OCI-LY7 (cell line): ENCODE data around the gene ARFIP1. TPM values are rescaled to one million over a fixed set of nuclear protein-coding genes. Genes with fewer than 3 reads are reported as not detected.
"Not testable (repeated sequence)": the region's sequence is repeated elsewhere in the genome, so short reads cannot be mapped to it uniquely, and the experiment has no call there.

Experiments
- BruUV-seq: library from RNA; stranded (reverse); fragments of 400-500 nt; replicated peaks from 2 replicates; lab custom pipeline; 2021; lab: Mats Ljungman, UMichigan
- CTCF ChIA-PET: fragments of 300-600 bp; sonication (Branson Sonifier 250); formaldehyde crosslinking; loops from one replicate; lab custom pipeline; 2022; ENCODE audit warnings: antibody characterized with exemption; ENCODE audit not compliant: unreplicated experiment; lab: Charles Lee
- POLR2A ChIA-PET: fragments of 300-600 bp; sonication (Branson Sonifier 250); formaldehyde crosslinking; loops from one replicate; lab custom pipeline; 2022; ENCODE audit warnings: antibody characterized with exemption; lab: Charles Lee
- DNase-seq: peaks from one replicate; pipeline ENCODE4 v3.0.0-alpha.2; 2015; ENCODE audit warnings: low spot score
- H2AFZ ChIP-seq: fragments of 200-600 bp; sonication (generic), shearing (Covaris generic); 2 replicates; pipeline ENCODE4 v1.6.1; 2014; ENCODE audit warnings: mild to moderate bottlenecking, antibody characterized with exemption, low read length, moderate library complexity
- H3K27ac ChIP-seq: fragments of 200-600 bp; sonication (generic); 2 replicates; pipeline ENCODE4 v1.5.1; 2014; ENCODE audit warnings: mixed run types, low read depth, mild to moderate bottlenecking, moderate library complexity, low read length, inconsistent platforms; ENCODE audit not compliant: poor library complexity, severe bottlenecking
- H3K36me3 ChIP-seq: fragments of 200-600 bp; sonication (generic); 2 replicates; pipeline ENCODE4 v1.6.1; 2014; ENCODE audit warnings: mild to moderate bottlenecking, antibody characterized with exemption, low read length, moderate library complexity, mixed read lengths; ENCODE audit not compliant: insufficient read depth
- H3K4me1 ChIP-seq: fragments of 200-600 bp; sonication (generic); 2 replicates; pipeline ENCODE4 v1.5.1; 2014; ENCODE audit warnings: mild to moderate bottlenecking, low read length; ENCODE audit not compliant: insufficient read depth, poor library complexity, severe bottlenecking
- H3K4me2 ChIP-seq: fragments of 200-600 bp; sonication (generic); 2 replicates; pipeline ENCODE4 v1.6.1; 2014; ENCODE audit warnings: mild to moderate bottlenecking, low read length
- H3K4me3 ChIP-seq: fragments of 200-600 bp; sonication (generic); 2 replicates; pipeline ENCODE4 v1.5.1; 2014; ENCODE audit warnings: mild to moderate bottlenecking, low read depth, low read length; ENCODE audit not compliant: poor library complexity, severe bottlenecking
- H3K79me2 ChIP-seq: fragments of 200-600 bp; sonication (generic); 2 replicates; pipeline ENCODE4 v1.6.1; 2016; ENCODE audit warnings: low read depth, mild to moderate bottlenecking, low read length, moderate library complexity, mixed read lengths; ENCODE audit not compliant: insufficient read depth
- H3K9me2 ChIP-seq: fragments of 200-600 bp; sonication (generic); 2 replicates; pipeline ENCODE4 v1.6.1; 2016; ENCODE audit warnings: mild to moderate bottlenecking, low read length, mixed read lengths; ENCODE audit not compliant: insufficient read depth
- H3K9me3 ChIP-seq: fragments of 200-600 bp; sonication (generic); 2 replicates; pipeline ENCODE4 v1.6.1; 2014; ENCODE audit warnings: mild to moderate bottlenecking, mixed run types, low read length, mixed read lengths
- H4K20me1 ChIP-seq: fragments of 200-600 bp; sonication (generic); 2 replicates; pipeline ENCODE4 v1.6.1; 2014; ENCODE audit warnings: mild to moderate bottlenecking, antibody characterized with exemption, low read length, moderate library complexity, mixed read lengths; ENCODE audit not compliant: insufficient read depth
- EZH2phosphoT487 ChIP-seq: fragments of 200-600 bp; sonication (generic); IDR thresholded peaks from 2 replicates; pipeline ENCODE4 v1.6.1; 2018; ENCODE audit warnings: low read depth, borderline replicate concordance, mild to moderate bottlenecking, mixed run types, antibody characterized with exemption, low read length, moderate library complexity, mixed read lengths
- intact Hi-C: fragments of 100-400 bp; cut with micrococcal nuclease; formaldehyde crosslinking; loops from one replicate; pipeline ENCODE4 v1.10.0; 2022; ENCODE audit not compliant: unreplicated experiment
- total RNA-seq, 2 experiments: library from RNA; depleted of rRNA in 1 of 2; stranded (reverse); fragments of >200 nt in 1 of 2; shearing (Covaris generic) in 1 of 2; gene quantifications; 2 replicates each; pipeline ENCODE4 v1.2.3, GENCODE V29; 2014 to 2022
- TF ChIP-seq, protein P1 (sequence below): fragments of 200-600 bp; sonication (generic); conservative IDR thresholded peaks from 2 replicates; pipeline ENCODE4 v1.5.1; 2014; ENCODE audit warnings: mild to moderate bottlenecking, antibody characterized with exemption, low read length, moderate library complexity, mixed read lengths

The ARFIP1 gene
- total RNA-seq, 2 experiments from 2014 or later = 27.0 to 29.3 TPM

DNA sequence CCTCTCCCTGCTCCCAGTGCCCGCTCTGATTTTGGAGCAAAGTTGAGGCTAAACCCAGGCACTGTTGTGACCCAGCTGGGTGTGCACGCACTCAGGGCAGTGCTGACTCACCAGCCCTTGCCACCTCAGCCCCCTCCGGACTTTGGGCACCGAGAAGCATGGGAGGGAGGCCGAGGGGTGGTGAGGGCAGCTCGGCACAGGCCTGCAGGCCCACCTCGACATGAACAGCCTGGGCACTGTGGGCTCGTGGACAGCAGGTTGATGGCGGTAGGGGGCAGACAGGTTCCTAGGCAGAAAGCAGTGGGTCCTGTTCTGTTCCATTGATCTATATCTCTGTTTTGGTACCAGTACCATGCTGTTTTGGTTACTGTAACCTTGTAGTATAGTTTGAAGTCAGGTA is 31.1 kb upstream of the ARFIP1 start:
- H4K20me1 ChIP-seq = no peaks in the 10 kb centered on the region
- ChIA-PET CTCF (no interaction called here), POLR2A (no interaction called here)
- no peak overlapping the region for H3K4me2 ChIP-seq
- H2AFZ ChIP-seq = no peak overlapping the region
- H3K4me3 ChIP-seq = no peak overlapping the region
- intact Hi-C loops = no loop called here
- H3K27ac ChIP-seq = no peak overlapping the region
- no peaks in the 10 kb centered on the region for H3K36me3 ChIP-seq
- no peak for TF ChIP-seq EZH2phosphoT487
- TF ChIP-seq, protein P1, sequence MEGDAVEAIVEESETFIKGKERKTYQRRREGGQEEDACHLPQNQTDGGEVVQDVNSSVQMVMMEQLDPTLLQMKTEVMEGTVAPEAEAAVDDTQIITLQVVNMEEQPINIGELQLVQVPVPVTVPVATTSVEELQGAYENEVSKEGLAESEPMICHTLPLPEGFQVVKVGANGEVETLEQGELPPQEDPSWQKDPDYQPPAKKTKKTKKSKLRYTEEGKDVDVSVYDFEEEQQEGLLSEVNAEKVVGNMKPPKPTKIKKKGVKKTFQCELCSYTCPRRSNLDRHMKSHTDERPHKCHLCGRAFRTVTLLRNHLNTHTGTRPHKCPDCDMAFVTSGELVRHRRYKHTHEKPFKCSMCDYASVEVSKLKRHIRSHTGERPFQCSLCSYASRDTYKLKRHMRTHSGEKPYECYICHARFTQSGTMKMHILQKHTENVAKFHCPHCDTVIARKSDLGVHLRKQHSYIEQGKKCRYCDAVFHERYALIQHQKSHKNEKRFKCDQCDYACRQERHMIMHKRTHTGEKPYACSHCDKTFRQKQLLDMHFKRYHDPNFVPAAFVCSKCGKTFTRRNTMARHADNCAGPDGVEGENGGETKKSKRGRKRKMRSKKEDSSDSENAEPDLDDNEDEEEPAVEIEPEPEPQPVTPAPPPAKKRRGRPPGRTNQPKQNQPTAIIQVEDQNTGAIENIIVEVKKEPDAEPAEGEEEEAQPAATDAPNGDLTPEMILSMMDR = no peak
- no TSS peak for BruUV-seq
- H3K9me3 ChIP-seq = no peaks in the 10 kb centered on the region
- H3K9me2 ChIP-seq = no peaks in the 10 kb centered on the region
- no peaks in the 10 kb centered on the region for H3K4me1 ChIP-seq
- H3K79me2 ChIP-seq = no peaks in the 10 kb centered on the region
- DNase-seq = no peak

DNA sequence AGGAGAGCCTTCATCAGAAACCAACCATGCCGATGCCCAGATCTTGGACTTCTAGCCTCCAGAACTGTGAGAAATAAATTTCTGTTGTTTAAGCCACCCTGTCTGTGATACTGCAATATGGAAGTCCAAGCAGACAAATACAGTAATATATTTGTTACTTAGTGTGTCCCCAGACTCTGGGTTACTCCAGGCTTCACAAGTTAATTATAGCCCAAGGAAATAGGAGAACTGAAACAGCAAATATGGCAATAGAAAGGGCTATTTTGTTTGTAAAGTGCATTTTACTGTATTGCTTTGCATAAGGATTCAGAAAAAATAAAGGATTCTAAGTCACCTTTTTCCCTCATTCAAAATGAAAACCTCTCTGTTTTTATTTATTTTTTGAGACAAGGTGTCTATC is 16.0 kb upstream of the ARFIP1 start:
- no peaks in the 10 kb centered on the region for H3K9me3 ChIP-seq
- H3K4me1 ChIP-seq = peaks cover 4% of the 10 kb centered on the region
- ChIA-PET POLR2A (no interaction called here), CTCF (no interaction called here)
- no peaks in the 10 kb centered on the region for H4K20me1 ChIP-seq
- H3K27ac ChIP-seq = no peak overlapping the region
- no peak for TF ChIP-seq EZH2phosphoT487
- TF ChIP-seq, protein P1 = no peak
- H3K9me2 ChIP-seq = no peaks in the 10 kb centered on the region
- H3K4me3 ChIP-seq = no peak overlapping the region
- H2AFZ ChIP-seq = no peak overlapping the region
- BruUV-seq = no TSS peak
- H3K79me2 ChIP-seq = no peaks in the 10 kb centered on the region
- no peak overlapping the region for H3K4me2 ChIP-seq
- no peak for DNase-seq
- H3K36me3 ChIP-seq = no peaks in the 10 kb centered on the region
- intact Hi-C loops = no loop called here

DNA sequence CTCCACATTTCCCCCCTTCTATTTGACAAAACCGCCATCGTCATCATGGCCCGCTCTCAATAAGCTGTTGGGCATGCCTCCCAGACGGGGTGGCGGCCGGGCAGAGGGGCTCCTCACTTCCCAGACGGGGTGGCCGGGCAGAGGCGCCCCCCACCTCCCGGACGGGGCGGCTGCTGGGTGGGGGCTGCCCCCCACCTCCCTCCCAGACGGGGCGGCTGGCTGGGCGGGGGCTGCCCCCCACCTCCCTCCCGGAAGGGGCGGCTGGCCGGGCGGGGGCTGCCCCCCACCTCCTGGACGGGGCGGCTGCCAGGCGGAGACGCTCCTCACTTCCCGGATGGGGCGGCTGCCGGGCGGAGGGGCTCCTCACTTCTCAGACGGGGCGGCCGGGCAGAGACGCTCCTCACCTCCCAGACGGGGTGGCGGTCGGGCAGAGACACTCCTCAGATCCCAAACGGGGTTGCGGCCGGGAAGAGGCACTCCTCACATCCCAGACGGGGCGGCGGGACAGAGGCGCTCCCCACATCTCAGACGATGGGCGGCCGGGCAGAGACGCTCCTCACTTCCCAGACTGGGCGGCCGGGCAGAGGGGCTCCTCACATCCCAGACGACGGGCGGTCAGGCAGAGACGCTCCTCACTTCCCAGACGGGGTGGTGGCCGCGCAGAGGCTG is 14.6 kb upstream of the ARFIP1 start:
- H3K9me2 ChIP-seq, H3K36me3 ChIP-seq, H3K4me1 ChIP-seq, CTCF ChIA-PET, DNase-seq, H3K4me2 ChIP-seq, BruUV-seq, H4K20me1 ChIP-seq, H3K79me2 ChIP-seq, H3K9me3 ChIP-seq, H3K27ac ChIP-seq, H3K4me3 ChIP-seq, H2AFZ ChIP-seq, intact Hi-C loops: not testable (repeated sequence)
- POLR2A ChIA-PET = interaction anchor here (0.6 kb wide), 2 partner anchors 888 to 1459 kb away, joined by 3 read pairs; no protein-coding TSS in a partner anchor
